ENCODE measurements around the gene INPP5B.

INPP5B gene

DNA sequence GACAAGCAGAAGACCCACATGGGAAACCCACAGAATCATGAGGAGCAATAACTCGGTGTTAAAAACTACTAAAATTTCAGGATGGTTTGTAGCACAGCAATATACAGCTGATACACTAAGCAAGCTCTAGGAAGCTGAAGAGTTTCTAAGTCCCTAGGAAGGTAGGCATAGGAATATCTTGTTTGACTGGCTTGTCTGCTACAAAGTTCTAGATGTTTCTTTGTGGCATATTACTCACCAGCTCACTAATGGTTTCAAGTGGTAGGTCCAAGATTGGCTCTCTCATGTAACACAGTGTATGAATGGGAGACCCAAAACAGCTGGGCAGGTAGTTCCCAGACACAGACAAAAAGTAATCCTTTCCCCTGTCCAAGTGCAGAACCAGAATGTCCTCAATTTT is 74.2 kb downstream of the INPP5B start:
- DNase-seq (ENCODE audit: low read depth, low spot score), result no peak

DNA sequence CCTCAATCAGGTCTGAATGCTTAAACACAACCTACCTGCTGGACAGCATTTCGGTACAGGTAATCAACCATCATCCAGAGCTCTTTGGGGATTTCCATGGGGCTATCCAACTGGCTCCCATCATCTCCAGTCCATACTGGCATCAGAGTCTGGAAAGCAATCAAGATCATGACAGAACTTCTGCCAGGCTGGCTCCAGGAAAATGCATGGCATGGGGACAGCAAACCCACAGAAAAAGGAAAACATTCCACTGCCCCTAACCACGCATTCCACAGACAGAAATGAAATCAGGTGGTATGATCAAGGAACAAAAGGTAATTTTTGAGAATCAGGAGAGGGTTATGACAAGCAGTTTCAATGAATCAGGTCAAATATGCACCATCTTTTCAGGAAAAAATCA is 78.4 kb downstream of the INPP5B start:
- no peak for DNase-seq (ENCODE audit: low read depth, low spot score)

DNA sequence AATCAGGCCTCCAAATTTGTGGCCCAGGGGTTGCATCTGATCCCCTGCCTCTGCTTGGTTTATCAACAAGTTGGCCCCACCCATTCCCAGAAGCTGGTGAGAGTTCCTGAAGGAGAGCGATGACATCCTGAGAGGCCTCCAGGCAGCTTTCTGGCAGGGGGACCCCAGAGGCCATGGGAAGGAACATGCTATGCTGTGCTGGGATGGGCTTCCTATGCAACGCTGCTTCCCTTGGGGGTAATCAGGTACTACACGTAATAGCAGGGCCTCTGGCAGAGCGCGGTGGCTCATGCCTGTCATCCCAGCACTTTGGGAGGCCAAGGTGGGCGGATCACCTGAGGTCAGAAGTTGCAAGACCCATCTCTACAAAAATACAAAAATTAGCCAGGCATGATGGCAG is 79.1 kb downstream of the INPP5B start:
- no peak for DNase-seq (ENCODE audit: low read depth, low spot score)

DNA sequence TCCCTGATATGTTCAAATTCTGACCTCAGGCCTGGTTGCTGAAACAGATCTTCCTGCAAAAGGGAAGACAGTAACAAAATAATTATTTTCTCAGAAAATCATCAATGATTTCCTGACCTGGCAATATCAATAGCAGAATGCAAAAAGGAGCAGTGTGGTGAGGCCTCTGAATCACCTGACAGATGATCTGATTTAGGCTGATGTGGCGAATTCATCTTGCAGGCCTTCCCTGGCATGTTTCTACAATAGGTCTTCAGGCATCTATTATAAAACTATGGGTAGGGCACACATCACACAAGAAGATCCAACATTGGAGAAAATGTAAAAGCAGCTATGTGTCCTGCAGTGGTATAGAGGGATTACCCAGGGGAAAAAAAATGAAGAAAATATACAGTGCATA is 80.4 kb downstream of the INPP5B start:
- DNase-seq (ENCODE audit: low read depth, low spot score), result no peak

DNA sequence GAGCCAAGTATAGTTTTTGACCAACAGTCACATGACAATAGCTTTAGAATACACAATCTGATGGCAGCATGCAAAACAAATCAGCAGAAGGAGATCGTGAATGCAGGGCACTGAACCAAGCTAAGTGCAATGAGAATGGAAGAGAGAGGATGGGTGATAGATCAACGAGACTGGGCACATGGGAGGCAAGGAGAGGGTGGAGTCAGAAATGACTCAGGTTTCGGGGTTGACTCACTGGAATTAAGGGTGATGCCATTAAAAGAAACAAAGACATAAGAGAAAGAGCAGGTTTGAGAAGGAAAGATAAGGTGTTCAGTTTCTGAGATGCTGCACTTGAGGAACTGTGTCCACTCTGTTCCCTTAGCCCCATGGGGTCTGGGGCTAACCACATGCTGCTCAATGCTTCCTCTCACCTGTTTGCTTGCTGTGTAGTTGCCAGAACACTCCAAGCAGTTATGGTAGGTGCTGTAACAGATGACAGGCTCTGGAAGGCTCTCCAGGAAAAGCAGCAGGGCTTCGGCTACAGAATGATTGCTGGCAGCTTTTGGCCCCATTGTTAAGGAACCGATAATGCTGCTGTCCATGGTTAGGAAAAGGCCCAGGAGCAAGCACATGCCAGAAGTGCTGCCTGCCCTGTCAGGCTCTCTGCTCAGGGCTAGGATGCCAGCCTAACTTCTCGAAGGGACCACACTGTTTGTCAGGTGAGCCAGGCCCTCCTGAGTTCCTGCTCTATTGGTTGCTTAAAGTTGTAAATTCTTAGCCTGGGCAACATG is 81.3 kb downstream of the INPP5B start:
- DNase-seq (ENCODE audit: low read depth, low spot score), result no peak

DNA sequence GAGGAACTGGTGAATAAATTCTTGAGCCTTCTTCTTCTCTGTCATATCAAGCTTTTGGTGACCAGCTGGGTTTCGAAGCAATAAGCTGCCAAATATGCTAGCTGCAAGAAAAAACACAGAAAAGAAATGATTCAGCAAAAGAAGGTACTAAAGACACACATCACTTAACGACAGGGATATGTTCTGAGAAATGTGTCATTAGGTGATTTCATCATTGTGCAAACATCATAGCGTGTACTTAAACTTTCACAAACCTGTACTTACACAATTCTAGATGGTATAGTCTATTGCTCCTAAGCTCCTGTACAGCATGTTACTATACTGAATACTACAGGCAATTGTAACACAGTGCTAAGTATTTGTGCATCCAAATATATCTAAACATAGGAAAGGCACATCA is 84.5 kb downstream of the INPP5B start:
- DNase-seq (ENCODE audit: low read depth, low spot score), result no peak

DNA sequence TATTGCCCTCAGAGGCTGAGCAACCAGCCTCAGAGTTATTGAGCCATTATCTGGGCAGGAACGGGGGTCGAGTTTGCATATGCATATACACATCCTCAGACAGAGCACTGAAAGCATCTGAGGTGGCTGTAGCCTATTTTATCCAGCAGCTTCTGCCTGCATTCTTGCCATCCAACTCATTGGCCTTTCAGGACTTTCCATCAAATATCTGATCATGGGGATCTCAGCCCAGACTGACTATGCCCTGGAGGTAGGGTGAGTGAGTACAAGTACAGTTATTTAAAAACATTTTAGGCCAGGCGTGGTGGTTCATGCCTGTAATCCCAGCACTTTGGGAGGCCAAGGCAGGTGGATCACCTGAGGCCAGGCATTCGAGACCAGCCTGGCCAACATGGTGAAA is 85.7 kb downstream of the INPP5B start:
- no peak for DNase-seq (ENCODE audit: low read depth, low spot score)

DNA sequence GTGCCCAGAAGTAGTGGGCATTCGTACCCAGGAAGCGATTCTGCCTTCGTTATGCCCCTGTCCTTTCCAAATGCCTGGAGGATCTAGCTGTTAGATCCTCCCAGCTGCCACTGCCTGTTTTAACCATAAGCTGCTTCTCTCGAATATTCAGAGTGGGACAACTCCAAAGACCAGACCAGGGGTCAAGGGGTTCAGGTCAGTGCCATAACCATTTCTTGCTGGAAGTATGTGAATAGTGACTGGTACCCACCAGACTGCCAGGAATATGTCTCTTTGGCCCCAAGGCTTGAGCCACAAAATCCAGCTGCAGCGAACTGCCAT is 86.5 kb downstream of the INPP5B start:
- no peak for DNase-seq (ENCODE audit: low read depth, low spot score)

DNA sequence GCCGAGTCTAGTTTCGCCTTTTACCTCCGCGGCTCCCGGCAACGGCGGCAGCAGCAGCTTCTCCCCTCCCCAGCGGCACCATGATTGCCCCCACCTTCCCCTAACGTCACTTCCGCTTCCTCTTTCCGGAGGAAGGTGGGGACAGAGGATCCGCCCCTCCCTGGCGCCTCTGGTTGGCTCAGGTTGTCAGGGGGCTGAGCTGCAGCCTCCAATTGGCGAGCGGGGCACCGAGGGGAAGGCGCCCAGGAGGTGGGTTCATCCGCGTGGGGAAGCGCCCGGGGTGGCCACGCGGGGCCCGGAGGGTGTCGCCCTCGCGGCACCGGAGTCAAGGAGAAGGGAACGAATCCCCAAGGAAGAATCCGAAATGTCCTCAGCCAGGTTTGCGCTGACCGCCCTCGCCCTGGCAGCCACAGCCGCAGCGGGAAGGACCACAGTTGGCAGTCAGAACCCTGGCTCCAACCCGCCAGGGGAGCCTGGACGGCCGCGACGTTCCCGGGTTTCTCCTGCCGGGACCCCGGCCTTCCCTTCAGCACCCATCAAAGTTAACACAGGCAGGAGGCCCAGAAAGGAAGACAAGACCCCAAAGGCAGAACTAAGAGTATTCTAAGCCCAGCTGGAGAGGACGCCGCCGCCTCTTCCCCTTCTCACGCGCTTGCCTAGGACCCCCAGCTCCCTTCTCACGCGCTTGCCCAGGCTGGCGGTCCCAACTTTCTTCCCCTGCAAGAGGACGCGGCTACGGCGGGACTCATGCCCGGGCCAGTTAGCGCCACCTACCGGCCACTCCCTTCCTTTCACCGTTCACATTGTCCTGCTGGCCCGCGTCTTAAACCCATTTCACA is 87.1 kb downstream of the INPP5B start, which contains the start of gene MTF1:
MTF1 (minus strand) TSS at position 86 of the 839 bp plus-strand sequence. CDS start 1,934 bp downstream, outside the sequence.
- peak; percentile 97 for DNase-seq (ENCODE audit: low read depth, low spot score)

DNA sequence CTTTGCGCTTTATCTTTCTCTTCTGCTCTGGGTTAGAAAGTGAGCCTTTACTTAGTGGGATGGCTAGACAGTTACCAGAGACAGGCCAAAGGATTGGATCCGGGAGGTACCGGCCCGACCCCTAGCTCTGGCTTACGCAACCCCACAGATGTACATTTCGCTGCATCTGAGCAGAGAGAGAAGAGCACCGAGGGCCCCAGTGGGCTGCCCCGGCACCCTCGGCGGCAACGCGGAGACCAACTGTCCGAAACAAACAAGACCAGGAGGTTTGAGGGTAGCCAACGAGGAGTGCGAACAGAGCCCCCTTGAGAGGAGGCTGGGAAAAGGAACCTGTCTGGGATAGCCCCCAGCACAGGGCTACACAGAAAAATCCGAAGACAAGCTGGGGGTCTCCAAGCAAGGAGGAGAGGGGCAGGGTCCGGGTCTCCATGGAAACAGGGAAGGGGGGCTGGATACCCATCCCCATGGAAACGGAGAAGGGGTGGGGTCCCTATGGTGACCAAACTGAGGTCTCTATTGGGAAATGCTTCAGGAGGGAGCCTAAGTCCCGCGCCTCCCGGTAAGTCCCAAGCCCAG is 87.8 kb downstream of the INPP5B start:
- DNase-seq (ENCODE audit: low read depth, low spot score), result no peak

DNA sequence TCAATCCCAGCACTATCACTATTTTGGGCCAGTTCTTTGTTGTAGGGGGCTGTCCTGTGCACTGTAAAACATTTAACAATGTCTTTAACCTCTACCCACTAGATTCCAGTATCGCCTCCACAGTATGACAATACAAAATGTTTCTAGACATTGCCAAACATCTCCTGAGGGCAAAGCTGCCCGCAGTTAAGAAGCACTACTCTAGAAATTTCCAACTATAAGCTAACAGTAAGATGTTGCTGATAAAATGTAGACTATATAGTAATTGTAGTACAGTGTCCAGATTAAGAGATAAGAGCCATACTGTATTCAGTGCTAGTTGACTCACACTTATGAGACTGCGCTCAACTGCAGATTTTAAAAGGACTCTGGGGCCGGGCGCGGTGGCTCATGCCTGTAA is 92.4 kb downstream of the INPP5B start:
- no peak for DNase-seq (ENCODE audit: low read depth, low spot score)

DNA sequence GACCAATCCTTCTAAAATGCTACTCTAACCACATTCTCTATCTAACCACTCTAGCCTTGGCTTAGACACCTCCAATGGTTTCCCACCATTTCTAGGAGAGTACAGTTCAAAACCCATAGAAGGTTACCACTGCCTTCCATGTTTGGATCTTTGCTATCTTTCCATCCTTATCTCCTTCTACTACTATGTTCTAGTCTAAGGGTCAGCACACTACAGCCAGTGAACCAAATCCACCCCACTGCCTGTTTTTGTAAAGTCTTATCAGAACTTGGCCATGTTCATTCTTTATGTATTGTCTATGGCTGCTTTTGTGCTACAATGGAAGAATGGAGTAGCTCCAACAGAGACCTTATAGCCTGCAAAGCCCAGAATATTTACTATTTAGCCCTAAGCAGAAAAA is 93.7 kb downstream of the INPP5B start:
- DNase-seq (ENCODE audit: low read depth, low spot score), result no peak

DNA sequence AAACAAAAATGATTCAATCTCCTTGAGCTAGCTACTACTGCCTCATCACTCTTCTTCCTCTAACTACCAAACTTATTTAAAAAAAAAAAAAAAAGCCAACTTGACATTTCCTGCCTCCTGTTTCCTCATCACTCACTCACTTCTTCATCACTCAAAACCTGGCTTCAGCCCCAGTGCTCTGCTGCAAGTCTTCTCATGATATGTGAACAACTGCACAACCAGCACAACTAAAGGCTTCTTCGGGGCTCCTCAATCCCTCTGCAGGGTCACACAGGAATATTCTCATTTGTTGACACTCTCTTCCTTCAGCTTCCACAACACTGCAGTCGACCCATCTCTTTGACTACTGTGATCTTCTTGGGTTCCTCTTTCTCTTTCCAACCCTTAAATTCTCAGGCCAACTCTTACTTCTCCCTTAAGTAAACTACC is 95.1 kb downstream of the INPP5B start:
- DNase-seq (ENCODE audit: low read depth, low spot score), result no peak

DNA sequence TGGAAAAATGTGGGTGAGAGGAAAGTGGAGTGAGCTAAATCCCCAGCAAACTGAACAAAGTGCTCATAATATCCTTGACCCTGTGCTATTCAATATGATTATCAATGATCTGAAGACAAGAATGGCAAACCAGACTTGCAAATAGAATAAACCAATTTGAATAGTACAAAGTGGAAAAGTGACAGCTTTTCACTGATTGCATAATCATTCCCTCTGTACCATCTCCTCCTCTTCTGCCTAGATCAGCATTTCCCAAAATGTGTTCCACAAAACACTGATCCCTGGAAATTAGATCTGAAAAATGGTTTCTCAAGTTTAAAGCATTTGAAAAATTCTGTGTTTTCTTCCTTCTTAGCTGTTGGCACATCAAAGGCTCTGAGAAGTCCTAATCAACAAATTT is 95.6 kb downstream of the INPP5B start:
- DNase-seq (ENCODE audit: low read depth, low spot score), result no peak

DNA sequence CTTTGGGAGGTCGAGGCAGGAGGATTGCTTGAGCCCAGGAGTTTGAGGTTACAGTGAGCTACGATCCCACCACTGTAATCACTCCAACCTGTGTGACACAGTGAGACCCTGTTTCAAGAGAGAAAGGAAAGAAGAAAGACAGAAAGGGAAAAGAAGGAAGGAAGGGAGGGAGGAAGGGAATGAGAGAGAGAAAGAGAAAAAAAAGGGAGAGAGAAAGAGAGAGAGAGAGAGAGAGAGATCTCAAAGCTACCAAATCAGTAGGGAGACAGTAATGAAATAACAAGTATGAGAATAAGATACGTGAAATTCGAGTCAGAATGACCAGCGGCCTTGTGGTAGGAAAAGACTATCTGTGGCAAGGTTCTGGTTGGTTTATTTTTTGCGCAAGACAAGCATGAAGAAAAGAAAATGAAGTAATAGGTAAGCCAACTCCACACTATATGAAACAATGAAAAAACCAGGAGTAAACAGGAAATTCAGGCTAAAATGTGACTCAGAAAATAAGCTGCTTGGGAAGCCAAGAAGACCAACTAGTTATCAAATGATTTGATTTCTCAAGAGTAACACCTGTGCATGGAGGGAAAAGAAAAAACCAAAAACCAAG is 96.4 kb downstream of the INPP5B start:
- DNase-seq (ENCODE audit: low read depth, low spot score), result no peak

DNA sequence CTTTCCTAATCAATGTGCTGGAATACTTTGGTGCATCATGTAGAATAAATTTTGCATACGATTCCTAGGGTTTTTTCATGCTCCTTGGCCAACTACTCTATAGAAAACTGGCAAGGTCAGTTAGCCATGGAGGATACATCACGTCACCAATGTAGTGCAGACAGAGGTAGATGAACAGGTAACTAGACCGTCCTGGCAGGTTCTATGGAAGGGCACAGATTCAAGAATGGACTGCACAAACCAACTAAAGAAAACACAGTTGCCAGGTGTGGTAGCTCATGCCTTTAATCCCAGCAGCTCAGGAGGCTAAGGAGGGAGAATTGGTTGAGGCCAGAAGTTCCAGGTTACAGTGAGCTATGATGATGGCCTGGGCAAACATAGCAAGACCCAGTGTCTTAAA is 97.4 kb downstream of the INPP5B start:
- DNase-seq (ENCODE audit: low read depth, low spot score), result no peak

DNA sequence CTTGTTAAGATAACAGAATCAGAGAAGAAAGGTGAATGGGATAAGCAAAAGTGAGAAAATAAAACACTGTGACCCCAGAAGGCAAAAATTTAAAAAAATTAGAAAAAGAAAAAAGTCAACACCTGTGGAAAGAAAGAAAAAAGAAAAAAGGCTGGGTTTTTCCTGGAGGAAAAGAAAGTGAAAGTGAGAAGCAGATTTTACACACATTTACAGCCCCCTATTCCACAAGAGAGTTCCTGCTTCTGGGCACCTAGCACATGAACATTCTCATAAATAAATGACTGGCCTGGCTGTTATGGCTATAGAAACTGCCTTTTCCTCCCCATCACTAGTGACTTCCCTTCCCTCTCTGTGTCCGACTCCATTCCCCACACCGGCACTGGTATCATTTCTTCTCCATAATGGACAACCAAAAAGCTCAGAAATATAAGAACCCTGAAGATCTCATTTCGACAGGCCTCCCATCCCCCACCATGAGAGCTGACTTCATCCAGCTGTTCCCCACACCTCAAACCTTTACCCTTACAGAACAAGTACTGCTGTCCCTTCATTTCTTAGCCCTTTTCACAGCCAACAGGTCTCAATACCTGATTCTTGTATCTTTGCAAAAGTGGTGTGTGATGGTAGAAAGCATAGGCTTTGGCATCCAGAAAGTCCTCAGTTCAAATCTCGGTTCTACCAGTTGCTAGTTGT is 100.1 kb downstream of the INPP5B start:
- no peak for DNase-seq (ENCODE audit: low read depth, low spot score)

DNA sequence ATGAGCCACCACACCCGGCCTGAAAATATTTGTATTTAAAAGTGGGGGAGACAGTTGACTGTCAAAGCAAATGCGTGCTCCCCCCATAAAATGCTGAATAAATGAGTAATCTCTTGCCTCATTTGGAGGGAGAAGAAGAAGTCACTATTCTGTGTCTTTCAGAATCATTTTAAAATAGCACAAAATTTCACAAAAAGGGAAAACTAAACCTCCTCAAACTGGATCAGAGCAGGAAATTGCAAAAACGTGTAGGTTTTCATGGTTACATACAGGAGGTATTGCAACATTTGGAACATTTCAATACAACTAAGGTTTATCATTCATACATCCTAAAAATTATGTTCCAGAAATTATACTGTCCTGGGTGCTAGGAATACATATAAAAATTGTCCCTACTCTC is 101.1 kb downstream of the INPP5B start:
- DNase-seq (ENCODE audit: low read depth, low spot score), result no peak

DNA sequence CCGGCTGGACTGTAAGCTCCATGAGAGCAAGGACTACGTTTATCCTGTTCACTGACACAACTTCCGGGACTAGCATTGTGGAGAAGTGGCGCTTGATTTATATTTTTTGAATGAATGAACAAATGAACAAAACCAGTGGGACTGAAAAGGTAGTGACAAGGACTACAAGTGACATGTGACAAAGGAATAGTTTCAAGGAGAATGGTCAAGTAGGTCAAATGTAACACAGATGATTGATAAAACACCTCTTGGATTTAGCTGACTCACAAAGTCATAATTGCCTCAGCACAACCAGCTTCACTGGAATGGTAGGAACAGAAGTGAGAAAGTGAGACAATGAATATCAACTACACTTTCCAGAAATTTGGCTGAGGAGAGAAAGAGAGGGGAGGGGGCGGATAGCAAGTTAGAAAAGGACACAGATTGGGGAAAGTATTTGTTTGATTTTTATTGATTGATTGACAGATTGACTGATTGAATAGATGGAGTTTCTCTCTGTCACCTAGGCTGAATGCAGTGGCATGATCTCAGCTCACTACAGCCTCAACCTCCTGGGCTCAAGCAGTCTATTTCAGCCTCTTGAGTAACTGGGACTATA is 101.7 kb downstream of the INPP5B start:
- DNase-seq (ENCODE audit: low read depth, low spot score), result no peak

DNA sequence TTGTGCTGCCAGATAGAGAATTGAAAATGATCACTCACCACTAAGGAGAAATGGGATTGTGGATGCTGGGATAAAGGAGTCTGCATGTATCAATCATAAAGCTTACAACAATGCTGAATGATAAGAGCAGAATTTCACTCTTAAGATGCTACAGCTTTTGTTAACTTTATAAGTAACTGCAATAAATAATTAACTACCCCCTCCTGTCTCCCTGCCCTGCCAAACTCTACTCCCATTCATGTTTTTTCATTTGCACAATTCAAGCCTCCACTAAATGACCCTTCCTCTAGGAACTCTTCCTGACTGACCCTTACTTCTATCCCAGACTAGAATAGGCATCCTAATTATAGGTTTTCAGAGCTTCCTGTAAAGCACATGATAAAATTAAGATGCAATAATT is 102.3 kb downstream of the INPP5B start:
- no peak for DNase-seq (ENCODE audit: low read depth, low spot score)

DNA sequence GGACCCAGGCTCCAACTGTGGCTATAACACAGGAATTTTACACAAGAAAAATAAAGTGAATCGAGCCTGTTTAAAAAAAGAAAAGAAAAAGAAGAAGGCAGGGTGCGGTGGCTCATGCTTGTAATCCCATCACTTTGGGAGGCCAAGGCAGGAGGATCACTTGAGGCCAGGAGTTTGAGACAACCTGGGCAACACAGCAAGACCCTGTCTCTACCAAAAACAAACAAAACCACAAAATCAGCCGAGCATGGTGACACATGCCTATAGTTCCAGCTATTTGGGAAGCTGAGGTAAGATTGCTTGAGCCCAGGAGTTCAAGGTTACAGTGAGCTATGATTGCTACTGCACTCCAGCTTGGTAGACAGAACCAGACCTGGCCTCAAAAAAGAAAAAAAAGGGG is 105.2 kb downstream of the INPP5B start:
- DNase-seq (ENCODE audit: low read depth, low spot score), result no peak
